ENCODE measurements around the gene PCDH19.

Gene PCDH19

DNA sequence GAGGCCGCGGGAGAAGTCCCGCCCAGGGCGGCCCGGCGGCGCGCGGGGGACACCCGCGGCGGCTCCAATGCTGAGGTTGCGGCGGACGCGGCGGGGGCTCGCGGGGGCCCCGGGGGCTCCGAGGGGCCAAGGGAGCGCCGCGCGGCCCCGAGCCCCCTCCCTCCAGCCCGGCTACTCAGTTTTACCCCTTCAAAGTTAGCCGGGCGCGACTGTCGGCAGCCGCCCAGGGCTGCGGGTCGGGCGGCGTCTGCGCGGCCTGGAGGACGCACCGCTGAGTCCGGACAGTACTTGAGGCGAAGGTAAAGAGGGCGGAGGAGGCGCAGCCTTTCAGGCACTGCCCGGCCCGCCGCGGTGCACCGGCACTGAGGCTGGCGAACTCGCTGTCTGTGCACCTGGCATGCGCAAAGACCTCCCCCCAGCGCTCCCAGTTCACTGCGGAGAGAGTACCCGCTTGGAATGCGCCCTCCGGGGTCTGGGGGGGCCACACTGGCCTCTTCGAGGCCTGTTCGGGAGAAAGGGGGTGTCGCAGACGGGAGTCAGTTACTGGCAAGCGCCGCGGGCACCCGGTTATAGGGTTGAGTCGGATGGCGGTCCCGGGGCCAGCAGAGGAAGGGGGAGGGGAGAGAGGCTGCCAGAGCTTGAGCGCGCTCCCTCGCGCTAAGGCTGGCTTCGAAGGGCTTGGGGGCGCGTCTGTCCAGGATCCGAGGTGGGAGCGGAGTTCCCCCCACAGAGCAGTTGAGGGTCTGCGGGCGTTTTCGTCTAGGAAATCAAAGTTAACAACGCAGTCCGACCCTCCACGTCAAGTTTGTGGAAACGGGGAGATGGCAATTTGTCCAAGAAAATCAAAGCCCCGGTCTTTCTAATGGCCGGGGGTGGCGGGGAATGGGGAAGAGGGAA is 1.1 kb downstream of the PCDH19 start:
- H3K9ac ChIP-seq (ENCODE audit: low read length), result no peak overlapping the region
- TF ChIP-seq CTCF (IDR thresholded peaks at IDR 0.05; ENCODE audit: insufficient read depth, low read length, poor library complexity, severe bottlenecking), result no peak
- no peak for TF ChIP-seq EZH2phosphoT487 (conservative IDR thresholded peaks at IDR 0.05; ENCODE audit: low read length)
- H4K20me1 ChIP-seq (ENCODE audit: low read depth, low read length), result no peaks in the 10 kb centered on the region
- no peaks in the 10 kb centered on the region for H3K27me3 ChIP-seq (ENCODE audit: low read length)
- H3K4me3 ChIP-seq (ENCODE audit: insufficient read depth, low read length, poor library complexity, severe bottlenecking), result no peak overlapping the region
- H2AFZ ChIP-seq (ENCODE audit: low read depth, low read length, severe bottlenecking), result no peak overlapping the region
- H3K9me2 ChIP-seq (replicated peaks; ENCODE audit: insufficient read depth, low read length), result no peaks in the 10 kb centered on the region
- H3K9me3 ChIP-seq (ENCODE audit: insufficient read depth, low read length), result no peaks in the 10 kb centered on the region
- no peak overlapping the region for H3K4me2 ChIP-seq (ENCODE audit: low read depth, low read length, poor library complexity, severe bottlenecking)
- H3K36me3 ChIP-seq (ENCODE audit: low read length), result no peaks in the 10 kb centered on the region
- H3F3A ChIP-seq (ENCODE audit: insufficient read depth), result no peaks in the 10 kb centered on the region
- no peaks in the 10 kb centered on the region for H3K79me2 ChIP-seq (ENCODE audit: insufficient read depth, low read length)
- H3K27ac ChIP-seq (ENCODE audit: low read depth, low read length), result no peak overlapping the region

GRCh38 chrX:100407784-100408712 is 2.0 kb downstream of the PCDH19 start:
- no peaks in the 10 kb centered on the region for H3K79me2 ChIP-seq (ENCODE audit: insufficient read depth, low read length)
- TF ChIP-seq CTCF (IDR thresholded peaks at IDR 0.05; ENCODE audit: insufficient read depth, low read length, poor library complexity, severe bottlenecking) (no peak), EZH2phosphoT487 (conservative IDR thresholded peaks at IDR 0.05; ENCODE audit: low read length) (no peak)
- H4K20me1 ChIP-seq (ENCODE audit: low read depth, low read length), result no peaks in the 10 kb centered on the region
- H3K36me3 ChIP-seq (ENCODE audit: low read length), result no peaks in the 10 kb centered on the region
- H3K9ac ChIP-seq (ENCODE audit: low read length), result no peak overlapping the region
- H3F3A ChIP-seq (ENCODE audit: insufficient read depth), result no peaks in the 10 kb centered on the region
- H3K27me3 ChIP-seq (ENCODE audit: low read length), result no peaks in the 10 kb centered on the region
- H3K9me3 ChIP-seq (ENCODE audit: insufficient read depth, low read length), result no peaks in the 10 kb centered on the region
- H3K9me2 ChIP-seq (replicated peaks; ENCODE audit: insufficient read depth, low read length), result no peaks in the 10 kb centered on the region
- H3K4me3 ChIP-seq (ENCODE audit: insufficient read depth, low read length, poor library complexity, severe bottlenecking), result no peak overlapping the region
- no peak overlapping the region for H2AFZ ChIP-seq (ENCODE audit: low read depth, low read length, severe bottlenecking)
- H3K4me2 ChIP-seq (ENCODE audit: low read depth, low read length, poor library complexity, severe bottlenecking), result no peak overlapping the region
- no peak overlapping the region for H3K27ac ChIP-seq (ENCODE audit: low read depth, low read length)

DNA sequence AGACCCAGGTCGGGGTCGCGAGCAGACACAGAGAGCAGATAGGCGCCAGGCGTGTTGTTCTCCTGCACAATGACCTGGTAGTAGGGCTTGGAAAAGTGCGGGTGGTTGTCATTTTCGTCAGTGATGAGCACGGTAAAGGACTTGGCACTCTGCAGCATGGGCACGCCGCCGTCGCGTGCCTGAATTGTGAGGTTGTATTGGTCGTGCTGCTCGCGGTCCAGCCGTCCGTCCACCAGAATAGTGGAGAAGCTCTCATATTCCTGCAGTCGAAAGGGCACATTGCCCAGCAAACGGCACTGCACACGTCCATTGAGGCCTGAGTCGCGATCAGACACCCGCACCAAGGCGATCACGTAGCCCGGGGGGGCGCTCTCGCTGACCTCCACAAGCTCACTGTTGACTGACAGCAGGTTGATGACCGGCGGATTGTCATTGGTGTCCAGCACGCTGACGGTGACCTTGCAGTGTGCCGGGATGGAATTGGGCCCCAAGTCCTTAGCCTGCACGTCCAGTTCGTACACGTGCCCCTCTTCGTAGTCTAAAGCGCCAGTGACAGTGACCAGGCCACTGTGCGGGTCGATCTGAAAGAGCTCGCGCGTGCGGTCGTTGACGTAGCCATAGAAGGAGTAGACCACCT is 2.8 kb downstream of the PCDH19 start:
- Histone ChIP-seq H3K27me3 (ENCODE audit: low read length) (no peaks in the 10 kb centered on the region), H3K4me3 (ENCODE audit: insufficient read depth, low read length, poor library complexity, severe bottlenecking) (no peak overlapping the region)
- TF ChIP-seq EZH2phosphoT487 (conservative IDR thresholded peaks at IDR 0.05; ENCODE audit: low read length) (no peak), CTCF (IDR thresholded peaks at IDR 0.05; ENCODE audit: insufficient read depth, low read length, poor library complexity, severe bottlenecking) (no peak)

More for the DNA sequence above, 2.8 kb downstream of the PCDH19 start:
- no peaks in the 10 kb centered on the region for H3K9me2 ChIP-seq (replicated peaks; ENCODE audit: insufficient read depth, low read length)
- H4K20me1 ChIP-seq (ENCODE audit: low read depth, low read length), result no peaks in the 10 kb centered on the region
- no peaks in the 10 kb centered on the region for H3F3A ChIP-seq (ENCODE audit: insufficient read depth)
- H3K9ac ChIP-seq (ENCODE audit: low read length), result no peak overlapping the region
- no peaks in the 10 kb centered on the region for H3K36me3 ChIP-seq (ENCODE audit: low read length)
- H3K9me3 ChIP-seq (ENCODE audit: insufficient read depth, low read length), result no peaks in the 10 kb centered on the region
- no peak overlapping the region for H3K27ac ChIP-seq (ENCODE audit: low read depth, low read length)
- H3K79me2 ChIP-seq (ENCODE audit: insufficient read depth, low read length), result no peaks in the 10 kb centered on the region
- no peak overlapping the region for H2AFZ ChIP-seq (ENCODE audit: low read depth, low read length, severe bottlenecking)
- no peak overlapping the region for H3K4me2 ChIP-seq (ENCODE audit: low read depth, low read length, poor library complexity, severe bottlenecking)
